GM19452 (cell line): ENCODE data around the gene SLC7A5.
"Not testable (repeated sequence)": the region's sequence is repeated elsewhere in the genome, so short reads cannot be mapped to it uniquely, and the experiment has no call there.

Experiments
- ATAC-seq: cut with Tn5 transposase; IDR thresholded peaks from one replicate; pipeline ENCODE4 v1.9.1; 2021; ENCODE audit not compliant: unreplicated experiment

The SLC7A5 gene

DNA sequence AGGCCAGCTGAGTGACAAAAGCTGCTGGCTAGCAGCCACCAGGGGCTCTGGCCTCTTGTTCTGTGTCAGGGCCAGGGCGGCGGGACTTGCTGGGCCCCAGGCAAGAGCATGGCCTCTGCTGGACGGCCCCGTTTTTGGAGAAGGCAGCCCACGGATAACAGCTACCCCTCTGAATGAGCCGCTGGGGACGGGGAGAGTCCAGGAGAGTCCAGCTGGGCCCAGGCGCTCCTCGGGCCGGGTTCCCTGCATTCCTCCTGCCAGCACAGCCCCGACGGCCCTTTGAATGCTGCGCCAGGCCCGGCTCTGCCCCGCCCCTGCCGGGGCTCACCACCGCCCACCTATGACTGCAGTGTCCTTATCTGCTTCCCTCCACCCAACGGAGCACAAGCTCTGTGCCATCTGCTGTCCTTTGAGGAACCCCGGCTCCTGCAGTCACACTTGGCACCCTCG lies 33.4 kb downstream of the SLC7A5 start:
- ATAC-seq, result no peak

DNA sequence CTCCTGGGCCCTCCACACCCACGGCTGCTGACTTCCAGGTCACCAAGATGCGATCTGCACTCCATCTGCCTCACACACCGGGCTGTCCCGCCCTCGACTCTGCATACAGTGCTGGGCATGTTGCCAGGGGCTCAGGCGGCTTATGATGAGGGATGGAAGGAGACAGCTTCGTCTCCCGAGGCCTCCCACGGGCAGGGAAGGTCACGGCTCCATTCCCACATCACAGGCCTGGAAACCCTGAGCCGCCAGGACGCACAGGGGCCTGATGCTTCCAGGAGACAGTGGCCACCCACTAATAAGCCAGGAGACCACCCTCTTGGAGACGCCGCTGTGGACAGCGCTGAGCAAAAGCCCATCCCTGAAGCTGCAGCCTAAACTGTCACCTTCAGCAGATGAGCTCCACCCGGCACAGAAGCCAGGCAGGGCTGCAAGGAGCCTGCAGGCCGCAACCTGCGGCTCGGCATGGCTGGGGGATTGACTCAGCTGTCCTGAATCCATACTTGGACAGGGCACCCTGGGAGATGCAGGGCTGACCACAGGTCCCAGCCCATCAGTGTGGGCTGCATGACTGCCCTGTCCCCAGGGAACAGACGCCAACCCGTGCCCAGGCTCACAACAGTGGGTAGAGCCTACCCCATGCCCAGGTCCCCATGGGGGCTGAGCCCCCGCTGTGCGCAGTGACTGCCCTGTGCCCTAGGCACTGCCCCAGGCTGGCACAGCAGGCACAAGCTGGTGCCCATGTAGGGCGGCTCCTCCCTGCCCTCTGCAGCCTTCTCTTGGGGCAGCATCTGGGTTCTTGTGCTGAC lies 34.4 kb downstream of the SLC7A5 start:
- ATAC-seq, result no peak

DNA sequence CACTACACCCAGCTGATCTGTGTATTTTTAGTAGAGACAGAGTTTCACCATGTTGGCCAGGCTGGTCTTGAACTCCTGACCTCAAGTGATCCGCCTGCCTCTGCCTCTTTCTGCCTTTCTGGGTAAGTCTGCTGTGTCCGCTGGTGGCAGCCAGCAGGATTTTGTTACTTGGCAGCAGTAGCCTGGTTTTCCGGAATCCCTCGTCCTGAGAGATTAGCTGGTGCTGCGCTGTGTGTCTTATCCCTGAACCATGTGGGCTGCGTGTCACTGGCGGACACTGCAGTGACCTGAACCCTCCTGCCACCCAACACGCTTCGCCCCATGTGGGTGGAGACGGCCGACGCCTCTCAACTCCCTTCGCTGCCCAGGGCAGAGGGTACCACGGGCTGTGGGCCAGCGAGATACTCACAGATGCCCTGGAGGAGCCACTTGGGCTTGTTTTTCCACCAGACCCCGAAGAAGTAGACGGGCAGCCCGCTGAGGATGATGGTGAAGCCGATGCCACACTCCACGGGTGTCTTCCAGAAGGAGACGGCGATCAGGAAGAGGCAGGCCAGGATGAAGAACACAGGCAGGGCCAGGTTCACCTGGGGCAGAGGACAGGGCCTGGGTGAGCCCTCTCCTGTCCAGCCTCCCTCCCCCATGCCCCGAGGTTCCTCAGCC lies 35.2 kb downstream of the SLC7A5 start:
- no peak for ATAC-seq

DNA sequence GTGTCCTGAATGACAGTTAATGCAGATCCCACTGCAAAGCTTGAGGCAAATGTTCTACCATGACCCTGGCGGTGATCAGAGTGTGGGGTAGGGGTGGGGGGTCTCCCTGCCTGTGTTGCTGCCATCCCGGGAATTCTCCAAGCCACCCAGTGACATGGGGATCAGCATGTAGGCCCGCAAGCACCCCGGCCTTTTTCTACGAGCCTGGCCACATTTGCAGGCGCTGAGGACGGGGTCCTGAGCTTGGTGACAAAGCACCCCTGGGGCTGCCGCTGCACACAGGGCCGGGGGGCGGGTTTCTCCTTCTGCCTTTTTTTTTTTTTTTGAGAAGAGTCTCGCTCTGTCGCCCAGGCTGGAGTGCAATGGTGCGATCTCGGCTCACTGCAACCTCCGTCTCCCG lies 35.8 kb downstream of the SLC7A5 start:
- ATAC-seq, result no peak

DNA sequence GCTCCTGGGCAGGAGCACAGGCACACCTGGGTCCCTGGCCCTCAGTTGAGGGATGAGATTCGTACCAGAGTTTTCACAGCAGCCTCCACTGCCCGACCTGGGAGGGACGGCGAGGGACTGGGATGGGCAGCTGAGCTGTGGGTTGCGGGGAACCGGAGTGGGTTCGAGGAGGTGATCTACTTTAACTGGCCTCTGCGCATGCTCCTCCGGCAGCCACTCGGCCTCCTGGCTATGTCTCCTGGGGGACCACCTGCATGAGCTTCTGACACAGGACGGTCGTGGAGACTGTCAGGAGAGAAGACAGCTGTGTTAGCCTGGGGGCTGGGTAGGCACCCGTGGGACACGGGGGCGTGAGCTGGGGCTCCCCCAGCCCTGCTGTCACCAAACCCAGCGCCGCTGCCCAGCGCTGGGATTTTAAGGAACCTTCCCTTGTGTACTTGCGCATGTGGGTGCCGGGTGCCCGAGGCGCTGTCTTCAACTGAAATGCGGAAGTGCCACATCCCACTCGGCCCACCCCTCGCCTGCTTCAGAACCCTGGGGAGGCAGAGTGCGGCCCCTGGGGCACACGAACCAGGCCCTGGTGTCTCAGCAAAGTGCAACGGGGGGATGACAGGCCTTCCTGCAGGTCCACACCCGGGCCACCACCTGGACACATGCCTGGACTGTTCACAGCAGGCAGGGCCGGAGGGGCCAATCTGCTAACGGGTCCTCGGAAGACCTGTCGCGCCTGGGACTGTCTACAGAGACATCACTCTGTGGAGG lies 36.4 kb downstream of the SLC7A5 start:
- ATAC-seq, result no peak

DNA sequence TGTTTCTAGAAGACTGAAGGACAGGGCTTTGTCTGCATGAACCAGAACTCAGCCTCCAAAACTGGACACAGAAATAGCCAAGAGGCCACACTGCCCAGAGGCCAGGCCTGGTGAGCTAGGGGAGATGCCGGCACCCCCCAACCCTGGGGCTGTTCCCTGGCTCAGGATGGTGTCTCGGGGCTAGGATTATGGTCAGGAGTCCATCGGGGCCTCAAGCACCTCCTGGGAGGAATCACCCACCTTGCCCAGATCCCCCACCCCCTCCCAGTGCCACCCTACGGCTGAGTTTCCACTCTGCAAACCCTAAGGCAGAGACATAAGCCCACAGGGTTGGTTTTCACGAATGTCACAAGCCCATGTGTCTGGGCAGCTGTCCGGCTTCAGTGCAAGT lies 37.2 kb downstream of the SLC7A5 start:
- no peak for ATAC-seq

DNA sequence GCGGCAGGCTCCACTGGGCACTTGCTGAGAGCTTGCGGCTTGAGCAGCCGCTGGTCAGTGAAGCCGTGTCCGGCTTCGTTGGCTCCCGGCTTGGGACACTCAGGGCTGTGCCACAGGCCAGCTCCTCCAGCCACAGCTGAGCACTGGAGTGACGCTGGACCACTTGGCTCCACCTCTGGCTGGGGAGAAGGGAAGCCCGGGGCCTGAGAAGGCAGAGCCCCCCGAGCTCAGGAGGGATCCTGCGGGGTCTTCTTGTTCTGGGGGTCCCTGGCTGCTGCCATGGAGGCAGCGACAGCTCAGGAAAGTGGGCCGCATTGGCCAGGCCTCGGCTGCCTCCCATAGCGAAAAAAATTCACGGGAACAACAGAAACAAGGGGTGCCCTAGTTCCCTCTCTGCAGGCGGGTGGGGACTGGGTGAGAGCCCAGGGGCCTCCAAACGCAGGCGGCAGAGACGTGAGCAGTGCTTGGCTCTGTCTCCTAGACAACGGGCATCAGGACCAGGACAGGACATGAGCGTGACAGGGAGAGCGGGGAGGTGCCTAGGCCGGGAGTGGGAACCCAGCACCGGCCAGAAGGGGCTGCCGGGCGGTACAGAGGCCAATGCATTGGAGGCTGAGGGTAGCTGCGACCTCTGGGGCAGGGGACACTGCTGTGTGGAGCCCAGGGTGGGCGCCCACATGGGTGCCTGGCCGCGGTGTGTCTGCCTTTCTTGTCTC lies 37.7 kb downstream of the SLC7A5 start:
- ATAC-seq, result no peak

DNA sequence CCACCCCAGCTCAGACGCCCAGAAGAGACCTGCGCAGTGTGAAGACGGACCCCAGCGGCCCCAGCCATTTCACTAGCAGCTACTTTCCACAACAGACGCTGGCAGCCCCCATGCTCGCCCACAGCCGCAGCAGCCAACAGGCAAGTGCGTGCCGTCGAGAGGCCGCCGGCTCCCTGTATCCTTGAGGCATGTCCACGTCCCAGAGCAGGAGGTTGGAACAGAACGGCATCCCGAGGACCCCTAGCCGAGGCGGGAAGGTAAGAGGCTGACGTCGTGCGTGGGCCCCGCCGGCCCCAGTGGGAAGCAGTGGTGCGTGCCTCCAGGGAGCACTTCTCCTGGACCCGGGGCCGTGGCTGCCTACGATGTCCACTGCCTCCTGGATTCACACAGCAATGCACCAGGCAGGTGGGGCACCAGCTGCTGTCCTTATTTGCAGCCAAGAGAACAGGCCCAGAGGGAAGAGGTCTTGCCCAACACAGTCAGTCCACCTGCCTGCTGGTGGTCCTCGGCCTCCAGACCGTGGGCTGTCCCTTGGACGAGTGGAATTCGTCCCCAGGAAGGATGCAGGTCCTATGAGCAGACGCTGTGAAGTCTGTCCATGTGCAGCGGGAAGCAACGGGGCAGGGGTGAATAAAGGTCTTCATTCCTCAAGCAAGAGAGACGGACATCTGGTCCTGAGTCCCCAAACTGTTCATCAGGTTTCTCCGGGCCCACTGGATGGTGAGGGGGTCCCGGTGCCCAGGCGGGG lies 38.5 kb downstream of the SLC7A5 start:
- no peak for ATAC-seq

DNA sequence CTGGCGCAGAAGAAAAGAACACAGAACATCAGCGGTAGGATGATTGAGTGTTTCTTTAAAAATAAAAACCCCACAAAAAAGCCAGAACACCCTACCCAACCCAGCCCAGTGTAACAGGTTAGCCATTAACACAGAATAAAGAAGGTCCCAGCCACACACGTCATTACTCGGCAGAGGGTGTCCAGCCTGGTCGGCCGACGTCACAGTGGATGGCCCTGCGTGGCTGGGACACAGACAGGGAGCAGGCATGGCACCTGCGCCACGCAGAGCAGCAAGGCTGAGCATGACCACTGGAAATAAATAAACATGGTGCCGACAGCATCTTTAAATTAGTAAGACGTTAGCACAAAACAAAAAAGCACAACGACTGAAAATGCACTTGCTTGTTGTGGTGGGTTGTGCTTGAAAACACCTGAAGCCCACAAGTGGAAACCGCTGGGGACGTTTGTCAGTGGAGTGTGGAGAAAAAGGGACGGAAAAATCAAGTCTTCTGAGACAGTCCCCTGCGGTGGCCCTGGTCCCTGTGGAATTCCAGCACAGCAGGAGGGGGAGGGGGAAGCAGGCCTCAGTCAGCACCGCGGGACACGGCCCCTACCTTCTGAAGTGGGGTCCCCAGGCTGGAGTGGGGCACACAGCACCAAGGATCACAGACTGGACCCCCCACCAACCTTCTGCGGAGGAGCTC lies 39.2 kb downstream of the SLC7A5 start:
- ATAC-seq, result no peak

DNA sequence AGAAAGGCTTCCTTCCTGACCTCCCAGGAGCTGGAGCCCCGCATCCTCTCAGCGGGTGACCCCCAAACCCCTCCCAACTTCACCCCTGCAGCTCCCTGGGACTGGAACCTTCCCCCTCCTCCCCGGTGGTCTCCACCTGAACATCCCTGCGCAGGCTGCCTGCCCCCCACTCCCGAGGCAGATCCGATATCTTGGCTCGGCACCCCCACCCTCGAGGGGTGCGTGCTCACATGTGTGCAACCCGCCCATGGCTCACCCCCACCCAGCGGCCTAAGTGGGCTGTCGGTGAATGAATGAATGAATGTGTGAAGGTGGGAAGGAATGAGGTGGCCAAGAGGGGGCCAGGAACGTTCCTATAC lies 39.7 kb downstream of the SLC7A5 start:
- no peak for ATAC-seq

DNA sequence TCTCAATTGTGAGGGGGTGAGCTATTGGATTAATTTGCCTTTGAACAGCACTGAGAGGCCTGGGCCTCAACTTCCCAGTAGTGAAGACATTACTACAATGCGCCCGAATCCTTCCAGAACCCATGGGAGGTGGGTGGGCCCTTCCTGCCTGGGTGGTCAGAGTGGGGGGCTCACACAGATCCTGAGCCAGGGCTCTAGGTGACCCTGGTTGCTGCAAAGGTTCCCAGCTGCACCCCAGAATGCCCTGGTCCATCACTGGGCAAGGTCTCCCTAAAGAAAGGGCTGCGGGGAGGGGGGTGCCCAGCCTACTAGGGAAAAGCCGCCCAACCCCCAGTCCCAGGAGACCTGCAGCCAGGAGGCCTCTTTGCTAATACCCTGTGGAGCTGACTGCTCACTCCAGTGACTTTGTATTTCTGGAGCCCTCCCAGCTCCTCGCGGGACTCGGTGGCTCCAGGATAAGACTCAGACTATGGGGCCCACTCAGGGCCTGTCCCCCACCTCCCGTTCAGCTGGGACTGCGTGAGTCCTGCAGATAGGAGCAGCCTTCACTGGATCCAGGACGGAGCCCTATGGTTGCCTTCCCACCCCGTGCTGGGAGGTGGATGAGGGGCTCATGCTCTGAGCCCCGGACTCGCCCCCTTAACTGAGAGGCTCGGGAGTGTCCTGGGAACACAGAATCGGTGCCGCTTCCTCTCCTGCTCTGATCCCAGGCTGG lies 40.2 kb downstream of the SLC7A5 start:
- ATAC-seq, result no peak

DNA sequence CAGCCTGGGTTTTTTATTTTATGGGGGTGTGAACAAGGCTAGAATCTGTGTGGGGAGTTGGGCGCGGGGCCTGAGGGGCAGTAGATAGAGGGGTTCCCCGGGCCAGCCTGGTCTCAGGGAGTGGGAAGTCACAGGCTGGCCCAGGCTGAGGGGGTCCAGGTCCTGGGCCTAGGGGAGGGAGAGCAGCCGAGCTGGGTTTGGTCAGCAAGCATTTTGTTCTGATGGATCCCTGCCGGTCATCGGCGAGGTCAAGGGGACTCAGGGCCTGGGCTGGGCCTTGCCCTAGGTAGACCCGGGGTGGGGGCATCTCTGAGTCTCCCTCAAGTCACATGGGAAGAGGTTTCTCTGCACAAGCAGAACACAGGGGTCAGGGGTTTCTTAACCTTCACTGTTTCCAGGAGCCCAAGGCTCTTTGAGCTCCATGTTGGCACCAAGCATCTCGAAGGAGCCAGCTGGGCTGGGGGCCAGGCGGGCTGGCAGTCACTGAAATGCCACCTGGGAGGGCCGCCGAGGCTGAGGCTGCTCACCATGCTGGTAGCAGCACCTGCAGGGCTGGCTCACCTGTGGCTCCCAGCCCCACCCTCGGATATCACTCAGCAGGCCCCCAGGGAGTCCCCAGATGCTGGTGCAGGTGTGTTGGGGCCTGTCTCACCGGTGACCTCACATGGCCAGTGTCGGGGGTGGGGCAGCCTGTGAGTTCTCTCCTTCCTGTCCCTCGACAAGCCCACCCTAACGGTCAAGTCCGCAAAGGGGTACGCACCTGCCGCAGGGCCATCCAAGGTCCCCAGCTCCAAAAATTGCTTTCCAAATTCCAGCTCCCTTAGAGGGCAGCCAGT lies 41.0 kb downstream of the SLC7A5 start:
- no peak for ATAC-seq

DNA sequence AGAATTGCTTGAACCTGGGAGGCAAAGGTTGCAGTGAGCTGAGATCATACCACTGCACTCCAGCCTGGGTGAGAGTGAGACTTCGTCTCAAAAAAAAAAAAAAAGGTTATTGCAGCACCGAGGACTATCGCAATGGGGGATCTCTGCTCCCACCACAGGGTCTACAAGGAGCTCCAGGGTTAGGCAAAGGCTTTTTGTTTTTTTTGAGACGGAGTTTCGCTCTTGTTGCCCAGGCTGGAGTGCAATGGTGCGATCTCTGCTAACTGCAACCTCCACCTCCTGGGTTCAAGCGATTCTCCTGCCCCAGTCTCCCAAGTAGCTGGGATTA lies 41.8 kb downstream of the SLC7A5 start:
- not testable (repeated sequence) for ATAC-seq

DNA sequence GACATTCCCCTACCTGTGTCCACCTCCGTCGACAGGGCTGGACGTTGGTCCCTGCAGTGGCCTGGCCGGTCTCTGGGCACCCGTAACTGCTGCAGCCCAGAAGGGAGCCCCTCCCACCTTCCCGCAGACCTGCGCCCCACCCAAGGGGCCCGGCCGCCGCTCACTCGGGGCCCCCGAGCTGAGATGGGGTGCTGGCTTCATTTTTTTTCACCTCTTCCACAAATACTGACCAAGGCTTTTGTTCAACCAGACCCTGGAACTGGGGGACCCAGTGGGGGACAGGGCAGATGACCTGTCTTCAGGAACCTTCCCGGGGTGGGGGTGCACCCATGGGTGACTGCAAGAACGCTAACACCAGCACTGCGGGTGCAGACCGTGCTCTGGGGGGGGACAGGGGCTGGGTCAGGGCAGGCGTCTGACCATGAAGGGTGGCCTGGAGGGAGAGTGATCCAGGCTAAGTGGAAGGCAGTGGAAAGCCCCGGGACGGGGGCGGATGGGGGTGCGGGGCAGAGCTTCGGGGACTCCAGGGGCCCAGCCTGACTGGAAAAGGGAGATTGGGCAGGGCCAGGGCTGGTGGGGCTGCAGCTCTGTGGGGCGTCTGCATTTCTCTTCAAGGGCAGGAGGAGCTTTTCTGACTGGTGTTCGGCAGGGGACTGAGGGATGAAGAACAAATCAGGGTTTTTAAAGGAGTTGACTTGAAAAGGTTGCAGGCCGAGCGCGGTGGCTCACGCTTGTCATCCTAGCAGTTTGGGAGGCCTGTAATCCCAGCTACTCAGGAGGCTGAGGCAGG lies 42.3 kb downstream of the SLC7A5 start:
- no peak for ATAC-seq

DNA sequence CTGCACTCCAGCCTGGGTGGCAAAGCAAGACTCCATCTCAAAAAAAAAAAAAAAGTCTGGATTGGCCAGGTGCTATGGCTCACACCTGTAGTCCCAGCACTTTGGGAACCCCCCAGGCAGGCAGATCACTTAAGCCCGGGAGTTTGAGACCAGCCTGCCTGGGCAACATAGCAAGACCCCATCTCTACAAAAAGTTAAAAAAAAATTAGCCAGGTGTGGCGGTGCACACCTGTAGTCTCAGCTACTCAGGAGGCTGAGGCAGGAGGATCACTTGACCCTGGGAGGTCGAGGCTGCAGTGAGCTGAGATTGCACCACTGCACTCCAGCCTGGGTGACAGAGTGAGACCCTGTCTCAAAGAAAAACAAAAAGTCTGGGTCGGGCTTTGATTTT lies 42.9 kb downstream of the SLC7A5 start:
- not testable (repeated sequence) for ATAC-seq

DNA sequence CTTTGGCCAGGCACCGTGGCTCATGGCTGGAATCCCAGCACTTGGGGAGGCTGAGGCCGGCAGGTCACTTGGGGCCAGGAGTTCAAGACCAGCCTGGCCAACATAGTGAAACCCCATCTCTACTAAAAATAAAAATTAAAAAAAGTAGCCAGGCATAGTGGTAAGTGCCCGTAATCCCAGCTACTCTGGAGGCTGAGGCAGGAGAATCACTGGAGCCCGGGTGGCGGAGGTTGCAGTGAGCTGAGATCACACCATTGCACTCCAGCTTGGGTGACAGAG lies 43.5 kb downstream of the SLC7A5 start:
- ATAC-seq, result not testable (repeated sequence)

DNA sequence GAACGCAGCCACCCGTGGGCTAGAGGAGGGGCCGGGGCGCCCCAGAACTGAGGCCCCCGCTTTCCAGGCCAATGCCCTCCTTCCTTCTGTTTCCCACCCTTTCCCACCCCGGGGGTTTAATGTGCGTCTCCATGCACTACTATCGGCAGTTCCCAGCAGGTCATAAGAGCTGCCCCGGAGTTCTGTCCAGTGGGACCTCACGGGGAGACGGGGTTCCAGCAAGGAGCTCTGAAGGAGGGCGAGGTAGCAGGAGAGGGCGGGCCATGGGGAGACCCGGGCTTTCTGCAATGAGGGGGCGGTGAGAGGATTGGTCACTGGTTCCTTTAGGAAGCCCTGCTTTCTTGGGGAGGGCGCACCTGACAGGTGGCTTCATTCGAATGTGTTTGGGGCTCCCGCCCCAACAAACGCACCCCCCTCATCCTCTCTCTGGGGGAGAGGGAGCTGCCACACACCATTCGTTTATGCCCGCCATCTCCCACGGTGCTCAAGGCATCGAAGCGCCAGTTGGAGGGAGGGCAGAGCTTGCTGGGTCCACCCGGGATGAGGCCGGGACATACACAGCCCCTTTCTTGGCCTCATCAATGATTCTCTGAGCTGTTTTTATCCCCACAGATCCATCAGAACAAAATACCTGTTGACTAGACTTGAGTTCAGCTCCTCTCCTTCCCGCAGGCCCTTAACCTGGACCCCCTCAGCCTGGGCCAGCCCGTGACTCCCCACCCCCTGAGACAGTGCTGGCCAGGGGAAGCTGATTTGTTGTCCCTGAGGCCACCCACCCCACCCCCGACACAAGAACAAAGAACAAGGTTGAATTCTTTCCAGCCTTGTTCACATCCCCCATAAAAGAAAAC lies 44.1 kb downstream of the SLC7A5 start:
- ATAC-seq, result no peak
